GM18909 (cell line): ENCODE data around the gene DYDC2.

Source experiments
- ATAC-seq: cut with Tn5 transposase; IDR thresholded peaks from one replicate; pipeline ENCODE4 v1.9.1; 2021; ENCODE audit warnings: mild to moderate bottlenecking; ENCODE audit not compliant: unreplicated experiment, poor library complexity

DYDC2 gene

DNA sequence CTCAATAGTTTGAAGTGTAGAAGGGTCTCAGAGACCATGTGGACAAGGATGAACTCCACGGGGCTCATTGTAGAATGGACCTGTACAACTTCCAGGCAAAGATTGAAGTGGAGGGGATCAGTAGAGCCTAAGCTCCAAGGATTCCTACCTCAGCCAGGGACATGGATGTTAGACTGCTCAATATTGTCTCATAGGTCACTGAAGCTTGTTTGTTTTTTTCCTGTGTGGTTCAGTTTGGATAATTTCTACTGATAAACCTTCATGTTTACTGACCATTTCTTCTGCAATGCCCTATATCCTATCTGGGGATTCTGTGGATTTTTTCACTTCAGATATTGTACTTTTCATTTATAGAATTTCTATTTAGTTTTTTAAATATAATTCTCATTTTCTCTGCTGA is 8.9 kb downstream of the DYDC2 start:
- no peak for ATAC-seq

GRCh38 chr10:80371467-80371866 is 14.9 kb downstream of the DYDC2 start:
- no peak for ATAC-seq

DNA sequence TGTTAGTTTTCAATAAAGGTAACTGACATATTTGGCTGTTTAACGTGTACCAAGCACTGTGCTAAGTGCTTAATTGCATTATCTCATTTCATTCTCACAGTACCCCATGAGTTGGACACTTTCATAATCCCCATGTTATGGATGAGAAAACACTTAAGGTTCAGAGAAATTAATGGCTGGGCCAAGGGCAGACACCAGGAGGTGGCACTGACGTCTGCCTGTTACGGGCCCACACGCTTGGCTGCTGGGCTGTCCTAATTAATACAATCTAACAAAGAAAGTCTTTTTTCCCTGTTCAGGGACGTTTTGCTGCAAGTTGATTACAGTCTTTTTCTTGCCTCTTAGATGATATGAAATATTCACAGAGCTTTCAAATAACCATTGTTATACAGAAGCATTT is 16.1 kb downstream of the DYDC2 start:
- no peak for ATAC-seq

- ATAC-seq, result no peak
These were observed 16.9 kb downstream of the DYDC2 start for GRCh38 chr10:80373502-80373901.

DNA sequence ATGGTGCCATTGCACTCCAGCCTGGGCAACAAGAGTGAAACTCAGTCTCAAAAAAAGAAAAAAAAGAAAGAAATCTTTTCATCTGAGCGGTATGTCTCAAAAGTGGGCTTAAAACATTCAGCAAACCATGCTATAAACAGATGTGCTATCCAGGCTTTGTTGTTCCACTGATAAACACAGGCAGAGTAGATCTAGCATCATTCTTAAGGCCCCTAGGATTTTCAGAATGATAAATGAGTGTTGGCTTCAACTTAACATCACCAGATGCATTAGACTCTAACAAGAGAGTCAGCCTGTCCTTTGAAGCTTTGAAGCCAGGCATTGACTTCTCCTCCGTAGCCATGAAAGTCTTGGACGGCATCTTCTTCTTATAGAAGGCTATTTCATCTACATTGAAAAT is 23.1 kb downstream of the DYDC2 start:
- no peak for ATAC-seq

DNA sequence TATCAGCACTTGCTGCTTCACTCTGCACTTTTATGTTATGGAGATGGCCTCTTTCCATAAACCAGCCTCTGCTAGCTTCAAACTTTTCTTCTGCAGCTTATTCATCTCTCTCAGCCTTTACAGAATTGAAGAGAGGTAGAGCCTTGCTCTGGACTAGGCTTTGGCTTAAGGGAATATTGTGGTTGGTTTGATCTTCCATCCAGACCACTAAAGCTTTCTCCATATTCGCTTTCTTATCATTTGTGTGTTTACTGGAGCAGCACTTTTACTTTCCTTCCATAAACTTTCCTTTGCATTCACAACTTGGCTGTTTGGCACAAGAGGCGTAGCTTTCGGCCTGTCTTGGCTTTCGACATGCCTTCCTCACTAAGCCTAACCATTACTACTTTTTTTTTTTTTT is 23.6 kb downstream of the DYDC2 start:
- no peak for ATAC-seq

- ATAC-seq, result peak; percentile 74
These were observed 26.4 kb downstream of the DYDC2 start for GRCh38 chr10:80382989-80383388.

GRCh38 chr10:80390740-80391139 is 34.2 kb downstream of the DYDC2 start:
- ATAC-seq, result no peak

DNA sequence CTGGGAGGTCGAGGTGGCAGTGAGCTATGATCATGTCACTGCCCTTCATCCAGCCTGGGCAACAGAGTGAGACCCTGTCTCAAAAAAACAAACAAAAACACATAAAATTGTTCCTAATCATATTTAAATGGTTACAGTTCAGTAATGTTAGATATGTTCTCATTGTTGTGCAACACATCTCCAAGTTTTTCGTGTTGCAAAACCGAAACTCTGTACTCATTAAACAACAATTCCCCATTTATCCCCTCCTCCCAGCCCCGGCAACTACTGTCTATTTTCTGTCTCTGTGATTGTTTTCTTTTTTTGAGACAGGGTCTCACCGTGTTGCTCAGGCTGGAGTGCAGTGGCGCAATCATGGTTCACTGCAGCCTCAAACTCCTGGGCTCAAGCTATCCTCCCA is 35.7 kb downstream of the DYDC2 start:
- no peak for ATAC-seq

DNA sequence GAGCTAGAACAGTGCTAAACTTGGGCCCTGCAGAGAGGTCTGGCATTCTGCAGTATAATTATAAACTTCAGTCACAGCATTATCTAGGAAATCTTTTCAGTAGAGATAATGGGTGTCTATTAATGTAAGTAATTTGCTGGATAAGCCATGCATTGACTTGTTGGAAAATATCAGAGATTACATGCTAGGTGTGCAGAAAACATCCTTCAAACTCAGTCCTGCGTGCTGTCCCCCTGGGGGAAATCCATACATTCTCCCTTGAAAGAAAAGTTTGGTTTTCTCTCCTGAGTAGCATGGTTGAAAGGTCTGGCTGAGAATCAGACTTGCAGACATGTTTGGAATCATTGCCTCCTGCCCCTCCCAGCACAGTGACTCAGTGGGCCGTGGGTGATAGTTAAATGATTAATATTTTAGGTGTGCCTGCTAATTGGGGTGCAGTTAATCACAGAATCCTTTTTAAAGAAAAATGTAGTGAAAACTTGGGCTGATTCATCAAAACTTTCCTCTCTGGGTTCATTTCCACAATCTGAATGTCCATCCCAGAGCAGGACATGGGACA is 37.9 kb downstream of the DYDC2 start:
- ATAC-seq, result no peak

DNA sequence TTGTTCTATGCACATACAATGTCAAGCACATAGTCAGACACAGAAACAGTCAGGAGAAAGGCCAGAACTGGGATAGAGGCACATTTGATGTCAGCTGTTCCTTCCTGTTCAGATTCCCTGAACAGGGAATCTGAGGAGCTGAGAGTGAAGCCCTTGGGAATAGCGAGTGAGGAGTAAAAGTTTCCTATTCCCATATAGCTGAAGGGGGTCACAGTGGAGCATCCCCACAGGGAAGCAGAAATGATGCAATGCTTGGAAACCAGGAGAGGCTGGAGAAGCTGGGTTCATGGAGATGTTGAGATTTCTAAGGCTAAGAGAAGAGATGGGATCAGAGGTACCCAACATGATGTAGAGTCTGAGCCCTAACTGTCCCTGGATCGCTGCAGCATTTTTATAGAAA is 40.4 kb downstream of the DYDC2 start:
- no peak for ATAC-seq

DNA sequence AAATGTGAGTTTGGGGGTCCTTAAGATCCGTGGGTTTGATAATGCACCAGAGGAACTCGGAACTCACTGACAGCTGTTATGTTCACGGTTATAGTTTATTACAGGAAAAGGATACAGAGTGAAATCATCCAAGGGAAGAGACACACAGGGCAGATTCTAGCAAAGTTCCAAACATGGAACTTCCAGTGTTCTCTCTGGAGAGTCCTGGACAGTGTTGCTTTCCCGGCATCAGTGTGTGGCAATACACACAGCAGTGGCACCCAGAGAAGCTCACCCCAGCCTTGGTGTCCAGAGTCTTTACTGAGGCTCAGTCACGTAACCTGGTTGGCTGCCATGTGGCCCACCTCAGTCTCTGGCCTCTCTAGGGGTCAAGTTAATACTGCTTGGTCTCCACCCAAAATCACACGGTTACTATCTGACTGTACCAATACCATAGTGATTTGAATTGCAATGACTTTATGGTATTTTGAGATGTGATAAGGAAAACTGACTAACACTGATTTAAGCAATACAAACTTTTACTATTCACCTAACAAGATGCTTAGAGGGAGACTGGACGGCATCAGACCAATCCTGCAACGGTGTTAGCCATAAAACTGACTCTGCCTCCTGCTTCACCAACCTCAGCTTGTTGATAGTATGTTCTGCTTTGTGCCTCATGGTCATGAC is 43.7 kb downstream of the DYDC2 start:
- no peak for ATAC-seq

GRCh38 chr10:80405035-80405434 is 48.5 kb downstream of the DYDC2 start:
- ATAC-seq, result no peak

- ATAC-seq, result no peak
These were observed 49.0 kb downstream of the DYDC2 start for GRCh38 chr10:80405626-80406025.

GRCh38 chr10:80406204-80406603 is 49.6 kb downstream of the DYDC2 start:
- ATAC-seq, result no peak

DNA sequence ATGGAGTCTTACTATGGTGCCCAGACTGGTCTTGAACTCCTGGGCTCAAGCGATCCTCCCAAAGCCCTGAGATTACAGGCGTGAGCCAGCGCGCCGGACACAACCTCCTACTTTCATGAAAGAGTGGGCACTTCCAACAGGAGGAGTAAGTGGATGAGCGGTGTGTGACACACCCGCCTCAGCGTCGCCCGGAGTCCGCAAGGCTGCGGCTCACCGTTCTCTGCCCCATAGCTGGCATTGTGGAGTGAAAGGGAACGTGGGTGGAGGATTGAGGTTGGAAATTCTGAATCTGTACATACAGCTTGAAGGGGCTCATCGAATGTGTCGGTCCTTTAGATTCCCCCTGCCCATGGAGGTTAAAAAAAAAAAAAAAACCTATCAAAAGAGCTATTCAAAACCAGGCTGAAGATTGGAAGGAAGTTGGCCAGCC is 51.2 kb downstream of the DYDC2 start:
- ATAC-seq, result peak; percentile 27

- ATAC-seq, result peak; percentile 95
These were observed 51.9 kb downstream of the DYDC2 start, which contains the start of gene PRXL2A for GRCh38 chr10:80408242-80409101. PRXL2A (plus strand) TSS chr10:80408551; CDS start chr10:80420468, 11,917 bp downstream.

- no peak for ATAC-seq
These were observed 52.5 kb downstream of the DYDC2 start for GRCh38 chr10:80409121-80409520.

DNA sequence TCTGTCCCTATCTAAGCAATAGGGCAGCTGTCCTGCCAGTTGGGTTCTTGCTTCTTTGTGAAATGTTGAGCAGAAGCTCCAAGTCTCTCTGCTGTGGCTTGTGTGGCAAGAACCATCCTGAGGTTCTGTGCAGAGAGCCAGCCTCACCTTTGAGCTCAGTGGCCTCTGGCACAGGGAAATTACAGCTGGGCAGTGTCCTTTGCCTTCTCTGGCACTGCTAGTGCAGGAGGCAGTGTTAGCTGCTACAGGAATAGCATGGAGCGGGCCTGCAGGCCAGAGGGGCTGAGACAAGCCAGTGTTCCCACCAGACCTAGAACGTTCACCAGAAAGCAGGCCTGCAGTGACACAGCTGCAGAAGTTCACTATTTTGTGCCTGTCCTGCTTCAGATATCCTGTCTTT is 53.5 kb downstream of the DYDC2 start:
- ATAC-seq, result no peak

- ATAC-seq, result no peak
These were observed 54.1 kb downstream of the DYDC2 start for GRCh38 chr10:80410578-80411145.

GRCh38 chr10:80411267-80411668 is 54.7 kb downstream of the DYDC2 start:
- ATAC-seq, result no peak
